H1 (cell line): ENCODE data around the gene KCTD4. TPM values are rescaled to one million over a fixed set of nuclear protein-coding genes. Genes with fewer than 3 reads are reported as not detected.

Source experiments
- CTCF ChIA-PET: fragments of 300-600 bp; sonication (Branson Sonifier 250); formaldehyde crosslinking; loops from one replicate; lab custom pipeline; 2021; ENCODE audit not compliant: partially characterized antibody; lab: Charles Lee
- POLR2A ChIA-PET: fragments of 300-600 bp; sonication (Branson Sonifier 250); formaldehyde crosslinking; loops from one replicate; lab custom pipeline; 2021; ENCODE audit warnings: inconsistent platforms; ENCODE audit not compliant: partially characterized antibody; lab: Charles Lee
- DNase-seq, 2 experiments: peaks; one replicate each; pipeline versions ENCODE4 v3.0.0 to v3.0.0-alpha.2; 2010 to 2022; ENCODE audit warnings: low spot score in 2 of 2, low read depth in 1 of 2, mixed read lengths in 1 of 2
- FAIRE-seq: peaks from 2 replicates; lab custom pipeline; 2011; peaks lifted over from hg19 to GRCh38; lab: Jason Lieb, UNC
- H2AFZ ChIP-seq: 2 replicates; pipeline ENCODE4 v1.8.1; 2012; ENCODE audit warnings: low read length, inconsistent platforms
- H2AK5ac ChIP-seq: 2 replicates; pipeline ENCODE4 v1.6.1; 2013; ENCODE audit warnings: low read depth, low read length
- H2BK120ac ChIP-seq: replicated peaks from 2 replicates; pipeline ENCODE3; 2013; ENCODE audit warnings: low read depth, low read length, inconsistent platforms
- H2BK12ac ChIP-seq: 2 replicates; pipeline ENCODE4 v1.6.1; 2013; ENCODE audit warnings: low read depth, low read length
- H2BK15ac ChIP-seq: 2 replicates; pipeline ENCODE4 v1.6.1; 2013; ENCODE audit warnings: low read length
- H2BK20ac ChIP-seq: 2 replicates; pipeline ENCODE4 v1.6.1; 2013; ENCODE audit warnings: low read length
- H2BK5ac ChIP-seq: 2 replicates; pipeline ENCODE4 v1.6.1; 2013; ENCODE audit warnings: low read depth, low read length
- H3K14ac ChIP-seq: 2 replicates; pipeline ENCODE4 v1.6.1; 2013; ENCODE audit warnings: inconsistent platforms; ENCODE audit not compliant: insufficient read length
- H3K18ac ChIP-seq: 2 replicates; pipeline ENCODE4 v1.6.1; 2013; ENCODE audit warnings: low read length; ENCODE audit errors: extremely low read depth
- H3K23ac ChIP-seq: 2 replicates; pipeline ENCODE4 v1.6.1; 2013; ENCODE audit warnings: inconsistent platforms; ENCODE audit not compliant: insufficient read length
- H3K23me2 ChIP-seq: 2 replicates; pipeline ENCODE4 v1.6.1; 2013; ENCODE audit warnings: low read depth, low read length
- H3K27ac ChIP-seq: 2 replicates; pipeline ENCODE4 v1.6.1; 2011; ENCODE audit warnings: low read depth, low read length, inconsistent platforms
- H3K27me3 ChIP-seq, 4 experiments: replicated peaks in 1 of 4; 1 replicate in 1 of 4; 2 replicates in 3 of 4; pipeline versions ENCODE4 v1.6.1 to v1.8.1; 2011 to 2013; ENCODE audit warnings: low read length in 3 of 4, mild to moderate bottlenecking in 3 of 4, inconsistent platforms in 2 of 4, mixed read lengths in 2 of 4, moderate library complexity in 1 of 4; ENCODE audit not compliant: control insufficient read depth in 3 of 4, insufficient read depth in 3 of 4; ENCODE audit errors: extremely low read depth in 1 of 4
- H3K36me3 ChIP-seq, 4 experiments: 2 replicates each; pipeline versions ENCODE4 v1.6.1 to v1.8.1; 2011 to 2013; ENCODE audit warnings: mild to moderate bottlenecking in 4 of 4, low read length in 3 of 4, moderate library complexity in 2 of 4, control low read depth in 1 of 4, inconsistent platforms in 1 of 4; ENCODE audit not compliant: insufficient read depth in 4 of 4, control insufficient read depth in 2 of 4
- H3K4ac ChIP-seq: replicated peaks from 2 replicates; pipeline ENCODE3; 2013; ENCODE audit warnings: low read length, low read depth, mixed read lengths, inconsistent platforms; ENCODE audit not compliant: insufficient read length
- H3K4me1 ChIP-seq, 4 experiments: replicated peaks in 1 of 4; 1 replicate in 1 of 4; 2 replicates in 3 of 4; pipeline versions ENCODE4 v1.6.1 to v1.8.1; 2011 to 2013; ENCODE audit warnings: low read length in 3 of 4, inconsistent platforms in 2 of 4, mixed read lengths in 1 of 4; ENCODE audit not compliant: insufficient read depth in 4 of 4, control insufficient read depth in 3 of 4
- H3K4me2 ChIP-seq, 2 experiments: 2 replicates each; pipeline versions ENCODE4 v1.6.1 to v1.8.1; 2011 to 2013; ENCODE audit warnings: low read depth in 2 of 2, low read length in 2 of 2, control low read depth in 1 of 2, inconsistent platforms in 1 of 2, mild to moderate bottlenecking in 1 of 2; ENCODE audit not compliant: insufficient read depth in 1 of 2
- H3K4me3 ChIP-seq, 4 experiments: fragments of 200-600, 300-600 bp in 1 of 4; sonication (generic), shearing (Covaris generic), sonication (Bioruptor Twin) in 1 of 4; 2 replicates each; pipeline versions ENCODE4 v1.5.1 to v1.8.1; 2011 to 2016; ENCODE audit warnings: low read length in 4 of 4, low read depth in 3 of 4, control low read depth in 2 of 4, inconsistent platforms in 2 of 4, mild to moderate bottlenecking in 2 of 4, mixed read lengths in 1 of 4, moderate library complexity in 1 of 4; ENCODE audit not compliant: insufficient read depth in 2 of 4; ENCODE audit errors: extremely low read depth in 1 of 4
- H3K56ac ChIP-seq: replicated peaks from 2 replicates; pipeline ENCODE3; 2013; ENCODE audit warnings: low read depth, mild to moderate bottlenecking, mixed read lengths, low read length, inconsistent platforms; ENCODE audit not compliant: insufficient read length
- H3K79me1 ChIP-seq: 2 replicates; pipeline ENCODE4 v1.6.1; 2013; ENCODE audit warnings: low read depth, low read length, control low read depth
- H3K79me2 ChIP-seq, 2 experiments: 2 replicates each; pipeline versions ENCODE4 v1.6.1 to v1.8.1; 2012 to 2013; ENCODE audit warnings: low read length in 2 of 2, mild to moderate bottlenecking in 2 of 2, inconsistent platforms in 1 of 2; ENCODE audit not compliant: insufficient read depth in 2 of 2, control insufficient read depth in 1 of 2
- H3K9ac ChIP-seq, 4 experiments: replicated peaks in 1 of 4; 1 replicate in 1 of 4; 2 replicates in 3 of 4; pipeline versions ENCODE4 v1.6.1 to v1.8.1; 2011 to 2013; ENCODE audit warnings: low read depth in 3 of 4, low read length in 3 of 4, control low read depth in 2 of 4, mild to moderate bottlenecking in 2 of 4, moderate library complexity in 2 of 4, inconsistent platforms in 1 of 4; ENCODE audit errors: extremely low read depth in 1 of 4
- H3K9me3 ChIP-seq, 2 experiments: 2 replicates each; pipeline versions ENCODE4 v1.6.1 to v1.8.1; 2012 to 2013; ENCODE audit warnings: mild to moderate bottlenecking in 2 of 2, moderate library complexity in 2 of 2, control low read depth in 1 of 2, inconsistent platforms in 1 of 2, low read depth in 1 of 2, low read length in 1 of 2, mixed read lengths in 1 of 2; ENCODE audit not compliant: insufficient read depth in 2 of 2
- H4K20me1 ChIP-seq, 2 experiments: replicated peaks in 1 of 2; 2 replicates each; pipeline versions ENCODE3 to v1.8.1; 2011 to 2013; ENCODE audit warnings: inconsistent platforms in 2 of 2, low read length in 2 of 2, mild to moderate bottlenecking in 1 of 2; ENCODE audit not compliant: insufficient read depth in 2 of 2, control insufficient read depth in 1 of 2
- H4K5ac ChIP-seq: 2 replicates; pipeline ENCODE4 v1.6.1; 2013; ENCODE audit warnings: low read length, low read depth, mixed read lengths, inconsistent platforms; ENCODE audit not compliant: insufficient read length
- H4K8ac ChIP-seq: 2 replicates; pipeline ENCODE4 v1.8.0; 2013; ENCODE audit warnings: mild to moderate bottlenecking, moderate library complexity, low read length, inconsistent platforms; ENCODE audit not compliant: insufficient read depth; ENCODE audit errors: extremely low read depth
- H4K91ac ChIP-seq: replicated peaks from 2 replicates; pipeline ENCODE3; 2013; ENCODE audit warnings: low read length, mixed read lengths, inconsistent platforms; ENCODE audit not compliant: insufficient read length
- BRCA1 ChIP-seq: IDR thresholded peaks from 2 replicates; pipeline ENCODE4 v1.6.1; 2012; ENCODE audit warnings: low read depth, low read length, improper control_type of control experiment
- CEBPB ChIP-seq: IDR thresholded peaks from 2 replicates; pipeline ENCODE4 v1.6.1; 2012; ENCODE audit warnings: low read depth, low read length
- EZH2 ChIP-seq: fragments of 200-600 bp; sonication (generic); IDR thresholded peaks from 2 replicates; pipeline ENCODE4 v1.7.1; 2012; ENCODE audit warnings: low read depth, mild to moderate bottlenecking, moderate library complexity, low read length, inconsistent platforms; ENCODE audit not compliant: severe bottlenecking
- JUN ChIP-seq: IDR thresholded peaks from 2 replicates; pipeline ENCODE4 v1.6.1; 2011; ENCODE audit warnings: low read depth, mild to moderate bottlenecking, improper control_type of control experiment, low read length
- MAFK ChIP-seq: IDR thresholded peaks from 2 replicates; pipeline ENCODE4 v1.6.1; 2012; ENCODE audit warnings: low read depth, mild to moderate bottlenecking, improper control_type of control experiment, low read length
- NANOG ChIP-seq: IDR thresholded peaks from 2 replicates; pipeline ENCODE4 v1.6.1; 2011; ENCODE audit warnings: low read length, low read depth, mild to moderate bottlenecking, inconsistent platforms; ENCODE audit not compliant: insufficient read depth, poor library complexity, severe bottlenecking
- RAD21 ChIP-seq, 2 experiments: IDR thresholded peaks in 1 of 2; conservative IDR thresholded peaks in 1 of 2; 2 replicates each; pipeline ENCODE4 v1.6.1; 2011; ENCODE audit warnings: low read depth in 2 of 2, low read length in 2 of 2, improper control_type of control experiment in 1 of 2, inconsistent platforms in 1 of 2, mild to moderate bottlenecking in 1 of 2, moderate library complexity in 1 of 2
- SIRT6 ChIP-seq: IDR thresholded peaks from one replicate; pipeline ENCODE4 v1.7.1; 2012; ENCODE audit warnings: low read length, inconsistent platforms
- SP1 ChIP-seq: IDR thresholded peaks from 2 replicates; pipeline ENCODE4 v1.6.1; 2011; ENCODE audit warnings: low read depth, low read length
- SUZ12 ChIP-seq: fragments of 200-600 bp; sonication (generic); IDR thresholded peaks from 2 replicates; pipeline ENCODE4 v1.6.1; 2012; ENCODE audit warnings: mild to moderate bottlenecking, inconsistent platforms, low read length, moderate library complexity, mixed read lengths
- WGBS, 2 experiments: shearing (Covaris generic) in 1 of 2; methylation state at CpG; one replicate each; pipeline versions ENCODE4 v1.1.6 to v1.1.7; 2013 to 2015; ENCODE audit warnings: low lambda C conversion rate in 2 of 2, mixed read lengths in 2 of 2, inconsistent platforms in 1 of 2, low coverage in 1 of 2, missing lambda C conversion rate in 1 of 2; ENCODE audit not compliant: insufficient replicate concordance in 2 of 2, insufficient coverage in 1 of 2, insufficient read length in 1 of 2; ENCODE audit errors: extremely low coverage in 1 of 2, missing lambda C conversion rate in 1 of 2; 5-methylcytosine and 5-hydroxymethylcytosine counted together
- polyA plus RNA-seq, 7 experiments: library from polyadenylated mRNA; depleted of rRNA in 3 of 7; stranded (reverse) in 5 of 7; unstranded in 2 of 7; fragments of >200 nt in 5 of 7; fragments of 200-250 nt in 2 of 7; gene quantifications; 1 replicate in 5 of 7; 2 replicates in 1 of 7; 4 replicates in 1 of 7; pipeline versions ENCODE4 v1.2.1 to v1.2.3, GENCODE V29; 2011 to 2013; ENCODE audit warnings: missing spikeins in 2 of 7, mixed read lengths in 2 of 7
- total RNA-seq: library from RNA; stranded (reverse); fragmentation: NEBNext Ultra II Directional; extraction: Animal tissue kit (Norgen Biotek cat#: 25700); gene quantifications from 2 replicates; pipeline ENCODE4 v1.2.1, GENCODE V29; 2021

The KCTD4 gene
- total and polyA plus RNA-seq, 2 of the 8 experiments (the other 6 are each of a cell fraction or from before 2014, with no cell fraction given), result not detected

DNA sequence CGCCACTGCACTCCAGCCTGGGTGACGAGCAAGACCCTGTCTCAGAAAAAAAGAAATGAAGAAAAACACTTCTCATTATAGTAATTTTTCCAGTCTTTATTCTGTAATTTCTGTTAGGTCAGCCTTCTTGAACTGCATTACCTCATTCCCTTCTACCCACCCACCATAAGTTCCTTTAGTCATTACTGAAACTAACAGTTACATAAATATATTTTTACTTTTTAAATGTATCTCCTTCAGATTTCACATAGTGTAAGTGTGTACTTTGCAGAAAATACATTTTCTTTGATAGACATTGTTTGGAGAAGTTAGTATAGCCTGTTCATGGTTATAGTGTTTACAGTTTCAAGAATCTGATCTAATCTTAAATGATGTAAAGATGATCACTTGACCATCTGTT is 31.7 kb upstream of the KCTD4 start:
- TF ChIP-seq JUN, result no peak
- TF ChIP-seq CEBPB, result no peak
- TF ChIP-seq SUZ12, result no peak
- no peak for TF ChIP-seq NANOG
- TF ChIP-seq SP1, result no peak
- TF ChIP-seq RAD21 (IDR thresholded peaks at IDR 0.05 in 1 of 2, conservative IDR thresholded peaks at IDR 0.05 in 1 of 2; ENCODE audit: low read depth in 2 of 2, low read length in 2 of 2), result no peak
- TF ChIP-seq SIRT6, result no peak
- no peak for TF ChIP-seq EZH2
- no peak for TF ChIP-seq MAFK
- TF ChIP-seq BRCA1, result no peak
- Histone ChIP-seq H3K36me3 (no peaks in the 10 kb centered on the region), H3K4me3 (no peak overlapping the region), H2BK15ac (no peak overlapping the region), H4K20me1 (peaks cover 0 to 2% of the 10 kb centered on the region in 2 experiments), H3K27me3 (no peaks in the 10 kb centered on the region), H4K5ac (no peak overlapping the region), H2AK5ac (no peak overlapping the region), H3K9ac (no peak overlapping the region), H3K4ac (no peak overlapping the region), H3K79me2 (no peaks in the 10 kb centered on the region), H4K91ac (no peak overlapping the region), H3K27ac (no peak overlapping the region), H2BK120ac (no peak overlapping the region), H2BK20ac (no peak overlapping the region), H3K23ac (no peak overlapping the region), H4K8ac (no peak overlapping the region), H2AFZ (no peak overlapping the region), H3K9me3 (no peaks in the 10 kb centered on the region), H3K79me1 (no peaks in the 10 kb centered on the region), H3K18ac (no peak overlapping the region), H3K4me1 (no peaks in the 10 kb centered on the region), H3K23me2 (no peaks in the 10 kb centered on the region), H3K14ac (no peak overlapping the region), H2BK5ac (no peak overlapping the region), H3K56ac (no peak overlapping the region), H2BK12ac (no peak overlapping the region), H3K4me2 (no peak overlapping the region)
- DNase-seq (no peak), FAIRE-seq (no peak)
- 98% methylated on average over 2 of the region's 2 CpGs; no CpG with 5 or more reads in 1 of the 2 experiments for WGBS, 2 experiments
- POLR2A ChIA-PET, result no interaction called here
- CTCF ChIA-PET, result interaction anchor here (0.9 to 1.3 kb wide), 2 partner anchors 8 to 76 kb away, joined by 3 to 4 read pairs; no protein-coding TSS in a partner anchor
